Measurements from ENCODE around the gene SYT9.
"Not testable (repeated sequence)": the region's sequence is repeated elsewhere in the genome, so short reads cannot be mapped to it uniquely, and the experiment has no call there.

The SYT9 gene

GRCh38 chr11:7275133-7275532 is 23.4 kb downstream of the SYT9 start:
- DNase-seq, result no peak

DNA sequence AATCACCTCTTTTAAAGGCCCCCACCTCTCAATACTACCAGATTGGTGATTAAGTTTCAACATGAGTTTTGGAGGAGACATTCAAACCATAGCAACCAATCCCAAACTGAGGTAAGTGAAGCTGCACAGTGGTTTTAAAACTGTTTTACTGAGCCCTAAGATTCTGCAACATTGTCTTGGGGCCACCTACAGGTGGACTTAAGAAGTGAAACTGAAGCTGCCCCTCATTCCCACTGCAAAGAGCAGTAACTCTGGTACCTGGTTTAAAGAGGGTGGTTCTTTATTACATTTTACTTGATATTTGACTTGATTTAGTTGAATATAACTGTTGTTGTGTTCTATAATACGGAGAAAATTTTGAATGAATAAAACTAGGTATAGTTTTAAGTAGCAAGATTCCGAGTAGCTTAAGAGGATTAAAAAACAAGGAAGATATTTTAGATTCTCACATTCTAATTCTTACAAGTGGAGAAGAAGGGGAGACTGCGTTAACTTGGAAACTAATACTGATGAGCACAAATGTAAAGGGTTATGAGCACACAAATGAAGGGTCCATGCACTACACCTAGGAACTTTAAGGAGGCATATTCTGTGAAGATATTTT is 26.7 kb downstream of the SYT9 start:
- DNase-seq, result no peak

DNA sequence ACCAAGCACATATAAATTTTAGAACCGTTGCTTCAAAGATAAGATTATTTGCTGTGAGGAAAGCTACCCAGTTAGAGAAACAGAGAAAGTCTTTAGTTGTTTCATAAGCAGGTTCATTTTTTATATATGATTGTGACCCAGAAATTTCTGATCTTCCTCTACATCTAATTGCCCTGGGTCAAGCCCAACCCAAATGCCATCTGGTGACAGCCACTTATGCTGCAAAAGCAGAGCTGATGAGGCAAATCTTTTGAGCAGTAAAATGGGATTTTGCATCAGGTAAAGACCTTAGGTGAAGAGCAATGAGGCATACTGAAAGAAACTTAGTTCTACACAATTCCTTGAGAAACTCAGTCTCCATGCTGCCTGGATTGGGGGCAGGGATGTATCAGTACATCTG is 28.0 kb downstream of the SYT9 start:
- DNase-seq, result no peak

DNA sequence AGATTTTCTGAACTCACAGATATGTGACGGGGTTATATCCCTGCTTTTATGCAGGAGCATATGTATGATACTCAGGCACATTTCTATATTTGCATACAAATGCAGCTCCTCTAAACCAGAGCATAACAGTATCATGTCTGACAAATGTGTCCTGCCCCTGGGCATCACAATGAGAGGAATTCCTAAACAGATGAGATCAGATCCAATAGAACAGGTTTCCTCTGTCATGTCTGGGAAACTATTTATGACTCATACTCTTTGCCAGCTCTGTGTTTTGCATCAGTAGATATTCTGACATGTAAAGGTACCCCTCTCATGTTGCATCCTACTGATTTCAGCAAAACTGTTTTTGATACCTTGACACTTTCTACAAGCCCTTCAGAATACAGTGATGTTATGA is 29.4 kb downstream of the SYT9 start:
- no peak for DNase-seq

DNA sequence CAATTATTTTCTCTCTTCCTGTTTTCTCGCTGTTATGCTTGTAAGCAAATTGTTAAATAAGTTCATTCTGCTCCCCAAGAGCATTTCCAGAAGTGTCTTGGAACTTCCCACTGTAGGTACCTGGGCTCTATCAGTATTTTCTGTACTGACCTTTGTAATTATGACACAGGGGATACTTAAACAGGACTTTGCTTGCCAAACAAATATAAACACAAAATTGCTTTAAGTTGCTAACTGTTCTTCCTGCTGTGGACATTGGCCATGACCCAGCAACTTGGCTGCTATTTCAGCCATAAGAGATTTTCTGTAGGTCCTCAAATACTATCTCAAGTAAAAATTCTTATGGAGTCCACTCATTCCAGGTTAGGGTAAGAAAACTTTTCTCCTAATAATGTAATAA is 30.1 kb downstream of the SYT9 start:
- DNase-seq, result no peak

DNA sequence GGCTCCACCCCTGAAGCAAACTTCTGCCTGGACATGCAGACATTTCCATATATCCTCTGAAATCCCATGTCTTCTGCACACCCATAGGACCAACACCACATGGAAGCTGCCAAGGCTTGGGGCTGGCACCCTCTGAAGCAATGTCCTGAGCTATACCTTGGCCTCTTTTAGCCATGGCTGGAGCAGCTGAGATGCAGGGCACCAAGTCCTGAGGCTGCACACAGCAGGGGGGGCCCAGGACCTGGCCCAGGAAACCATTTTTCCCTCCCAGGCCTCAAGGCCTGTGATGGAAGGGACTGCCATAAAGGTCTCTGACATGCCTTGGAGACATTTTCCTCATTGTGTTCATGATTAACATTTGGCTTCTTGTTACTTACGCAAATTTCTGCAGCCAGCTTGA is 34.5 kb downstream of the SYT9 start:
- DNase-seq, result no peak

- DNase-seq, result no peak
These were observed 39.6 kb downstream of the SYT9 start for GRCh38 chr11:7291100-7291829.

DNA sequence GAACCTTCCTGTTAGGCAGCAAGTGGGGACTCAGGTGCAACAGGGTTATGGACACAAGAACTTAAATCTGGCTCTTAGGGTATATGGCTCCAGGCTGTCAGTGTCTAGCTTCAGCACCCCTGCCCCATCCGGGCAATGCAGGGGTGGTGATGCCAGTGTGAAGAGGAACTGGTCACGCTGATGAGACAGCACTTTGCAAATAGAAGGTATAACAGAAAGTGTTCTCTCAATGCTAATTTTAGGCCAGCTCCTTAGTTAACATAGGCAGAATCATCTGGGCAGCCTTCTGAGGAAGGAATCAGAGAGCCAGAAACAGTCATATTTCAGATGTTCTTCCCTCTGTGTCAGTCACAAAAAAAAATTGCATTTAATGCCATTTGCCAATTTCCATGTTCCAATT is 41.2 kb downstream of the SYT9 start:
- DNase-seq, result no peak

- no peak for DNase-seq
These were observed 47.7 kb downstream of the SYT9 start for GRCh38 chr11:7299393-7299792.

- no peak for DNase-seq
These were observed 48.6 kb downstream of the SYT9 start for GRCh38 chr11:7300281-7300680.

- DNase-seq, result no peak
These were observed 51.4 kb downstream of the SYT9 start for GRCh38 chr11:7303146-7303545.

DNA sequence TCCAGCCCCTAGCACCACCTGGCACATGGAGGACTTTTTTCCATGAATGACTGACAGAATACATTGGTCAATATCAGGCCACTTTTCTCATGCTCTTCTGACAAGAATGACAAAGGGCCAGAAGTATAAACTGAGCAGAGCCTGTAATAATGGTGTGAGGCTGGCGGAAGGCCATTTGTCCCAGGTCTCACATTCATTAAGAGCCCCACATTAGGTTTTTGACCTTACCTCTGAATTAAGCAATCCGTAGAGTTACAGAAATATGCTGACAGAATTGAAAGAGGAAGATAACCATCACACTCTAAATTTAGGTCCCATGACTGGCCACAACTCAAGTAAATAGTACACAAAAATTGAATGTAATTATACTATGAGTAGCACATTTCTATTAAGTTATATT is 55.2 kb downstream of the SYT9 start:
- no peak for DNase-seq

- DNase-seq, result no peak
These were observed 56.1 kb downstream of the SYT9 start for GRCh38 chr11:7307836-7308235.

DNA sequence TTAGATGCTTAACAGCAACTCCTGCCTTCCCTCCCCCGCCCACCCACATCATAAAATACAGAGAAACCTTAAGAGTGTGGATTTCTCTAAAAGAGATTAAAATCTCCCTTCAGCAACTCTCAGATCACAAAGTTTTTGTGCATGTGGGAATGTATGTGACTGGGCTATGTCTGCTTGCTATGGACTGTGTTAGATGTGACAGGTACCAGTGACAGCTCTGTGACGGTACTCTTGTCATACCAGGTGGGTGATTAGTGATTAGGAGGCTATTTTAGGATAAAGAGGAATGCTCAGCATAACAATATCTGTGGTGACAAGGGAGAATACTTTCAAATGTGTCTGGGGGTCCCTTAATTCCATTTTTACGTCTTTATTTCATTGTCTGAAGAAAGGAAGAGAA is 60.2 kb downstream of the SYT9 start:
- no peak for DNase-seq

DNA sequence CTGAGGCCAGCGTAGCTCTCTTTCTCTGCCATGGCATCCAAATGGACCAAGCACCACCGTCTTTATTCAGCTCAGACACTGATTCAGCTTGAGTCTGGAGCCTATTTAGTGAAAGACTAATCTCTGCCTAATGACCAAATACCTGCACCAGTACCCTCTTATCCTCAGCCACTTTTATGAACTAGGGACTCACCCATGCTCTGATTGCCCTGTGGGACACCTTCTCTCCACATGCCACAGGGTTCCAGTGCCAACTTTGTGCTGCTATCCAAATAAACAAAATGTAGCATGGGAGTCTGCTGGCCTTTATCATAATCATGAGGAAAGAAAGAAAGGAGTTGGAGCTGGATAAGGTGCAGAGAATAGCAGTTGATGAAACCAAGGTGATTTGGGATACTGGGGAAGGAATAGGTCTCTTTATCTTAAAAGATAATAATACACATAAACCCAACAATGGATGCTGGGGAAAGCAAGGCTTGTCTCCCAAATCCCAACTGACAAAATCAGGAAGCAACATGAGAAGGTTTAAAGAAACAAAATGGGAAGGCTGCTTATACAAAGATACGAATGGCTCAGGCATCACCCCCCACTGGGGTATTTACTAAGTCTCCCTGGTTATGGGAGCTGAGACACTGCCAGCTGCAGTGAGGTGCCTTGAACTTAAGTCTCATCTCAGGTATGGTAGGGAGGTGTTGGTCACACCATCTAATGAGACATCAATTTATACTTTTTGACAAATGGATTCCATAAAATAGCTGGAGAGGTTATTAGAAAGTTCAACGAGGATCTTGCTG is 63.3 kb downstream of the SYT9 start:
- no peak for DNase-seq

DNA sequence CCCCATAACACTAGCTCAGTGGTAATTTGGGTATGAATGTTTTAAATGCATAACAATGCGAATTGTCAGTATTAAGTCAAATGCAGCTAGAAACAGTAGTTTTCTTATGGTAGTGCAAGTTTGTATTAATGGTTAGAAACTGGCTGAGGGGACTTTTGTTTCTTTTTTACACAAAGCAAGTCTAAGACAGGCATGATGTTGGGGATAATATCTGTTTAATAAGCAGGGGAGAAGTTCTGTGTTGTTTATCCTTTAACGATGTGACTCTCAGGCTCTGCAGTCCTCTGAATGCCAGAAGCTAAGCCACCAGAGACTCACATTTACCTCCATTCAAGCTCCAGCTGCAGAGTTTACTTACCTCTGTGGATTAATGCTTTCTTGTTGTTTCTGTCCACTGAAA is 67.8 kb downstream of the SYT9 start:
- no peak for DNase-seq

DNA sequence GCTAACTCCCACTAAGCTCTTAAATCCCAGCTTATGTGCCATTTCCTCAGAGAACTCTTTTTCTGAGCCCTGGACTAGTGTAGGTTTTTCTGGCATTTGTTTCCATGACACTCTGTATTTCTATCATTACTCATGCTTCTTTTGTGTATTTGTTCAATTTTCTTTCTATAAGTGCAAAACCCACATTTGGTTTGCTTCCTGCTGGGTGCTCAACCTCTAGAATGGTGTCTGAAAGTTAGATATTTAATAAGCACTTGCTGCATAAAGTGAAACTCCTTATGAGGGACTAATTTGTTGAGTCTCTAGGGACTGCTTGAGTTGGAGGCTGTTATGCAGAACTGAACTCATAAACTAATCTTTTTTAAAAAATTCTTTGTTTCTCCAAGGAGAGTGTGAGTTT is 68.6 kb downstream of the SYT9 start:
- DNase-seq, result no peak

GRCh38 chr11:7321473-7322450 is 70.1 kb downstream of the SYT9 start:
- DNase-seq, result no peak

- no peak for DNase-seq
These were observed 80.7 kb downstream of the SYT9 start for GRCh38 chr11:7332451-7332850.

GRCh38 chr11:7332962-7333361 is 81.3 kb downstream of the SYT9 start:
- DNase-seq, result no peak

DNA sequence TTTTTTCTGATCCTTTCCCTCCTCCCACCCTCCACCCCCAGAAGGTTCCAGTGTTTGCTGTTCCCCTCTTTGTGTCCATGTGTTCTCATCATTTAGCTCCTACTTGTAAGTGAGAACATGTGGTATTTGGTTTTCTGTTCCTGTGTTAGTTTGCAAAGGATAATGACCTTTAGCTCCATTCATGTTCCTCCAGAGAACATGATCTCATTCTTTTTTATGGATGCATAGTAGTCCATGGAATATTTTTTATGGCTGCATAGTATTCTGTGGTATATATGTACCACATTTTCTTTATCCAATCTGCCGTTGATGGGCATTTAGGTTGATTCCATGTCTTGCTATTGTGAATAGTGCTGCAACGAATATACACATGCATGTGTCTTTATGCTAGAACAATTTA is 83.7 kb downstream of the SYT9 start:
- not testable (repeated sequence) for DNase-seq

GRCh38 chr11:7341551-7341950 is 89.8 kb downstream of the SYT9 start:
- no peak for DNase-seq
